ENCODE measurements around the gene DENND5B.

GRCh38 chr12:31570880-31571279, 20.1 kb downstream of the DENND5B start:
- no peak for TF ChIP-seq CTCF (IDR thresholded peaks at IDR 0.05)
- TF ChIP-seq NR3C1 (CRISPR knock-in tag; conservative IDR thresholded peaks at IDR 0.05; ENCODE audit: low read depth), result no peak
- TF ChIP-seq ZNF121 (CRISPR knock-in tag; IDR thresholded peaks at IDR 0.05), result no peak
- no peak for TF ChIP-seq IRF1 (CRISPR knock-in tag; IDR thresholded peaks at IDR 0.05)
- no peak for TF ChIP-seq JUN (CRISPR knock-in tag; IDR thresholded peaks at IDR 0.05)
- no peak for TF ChIP-seq NR2C2 (CRISPR knock-in tag; IDR thresholded peaks at IDR 0.05)
- no peak for TF ChIP-seq ZNF532 (CRISPR knock-in tag; IDR thresholded peaks at IDR 0.05; ENCODE audit: borderline replicate concordance)
- no peak for TF ChIP-seq ZSCAN18 (CRISPR knock-in tag; IDR thresholded peaks at IDR 0.05)
